MM.1S (cell line): Measurements from ENCODE around the gene TNIP3.
"Not testable (repeated sequence)": the region's sequence is repeated elsewhere in the genome, so short reads cannot be mapped to it uniquely, and the experiment has no call there.

ENCODE experiments used
- EZH2 ChIP-seq: fragments of 300-600 bp; sonication (generic); optimal IDR thresholded peaks from 2 replicates; pipeline ENCODE3; 2017; ENCODE audit warnings: low read depth, mild to moderate bottlenecking, antibody characterized with exemption, low read length, mixed read lengths
- EZH2phosphoT487 ChIP-seq: fragments of 300-600 bp; sonication (generic); IDR thresholded peaks from 2 replicates; pipeline ENCODE4 v1.6.1; 2018; ENCODE audit warnings: antibody characterized with exemption, low read length
- TF ChIP-seq, protein P1 (sequence below): fragments of 300-600 bp; sonication (generic); IDR thresholded peaks from 2 replicates; pipeline ENCODE4 v1.5.1; 2016; ENCODE audit warnings: antibody characterized with exemption, low read length, mixed read lengths

GRCh38 chr4:121171477-121171876, 7.4 kb upstream of the TNIP3 start:
- TF ChIP-seq, protein P1, sequence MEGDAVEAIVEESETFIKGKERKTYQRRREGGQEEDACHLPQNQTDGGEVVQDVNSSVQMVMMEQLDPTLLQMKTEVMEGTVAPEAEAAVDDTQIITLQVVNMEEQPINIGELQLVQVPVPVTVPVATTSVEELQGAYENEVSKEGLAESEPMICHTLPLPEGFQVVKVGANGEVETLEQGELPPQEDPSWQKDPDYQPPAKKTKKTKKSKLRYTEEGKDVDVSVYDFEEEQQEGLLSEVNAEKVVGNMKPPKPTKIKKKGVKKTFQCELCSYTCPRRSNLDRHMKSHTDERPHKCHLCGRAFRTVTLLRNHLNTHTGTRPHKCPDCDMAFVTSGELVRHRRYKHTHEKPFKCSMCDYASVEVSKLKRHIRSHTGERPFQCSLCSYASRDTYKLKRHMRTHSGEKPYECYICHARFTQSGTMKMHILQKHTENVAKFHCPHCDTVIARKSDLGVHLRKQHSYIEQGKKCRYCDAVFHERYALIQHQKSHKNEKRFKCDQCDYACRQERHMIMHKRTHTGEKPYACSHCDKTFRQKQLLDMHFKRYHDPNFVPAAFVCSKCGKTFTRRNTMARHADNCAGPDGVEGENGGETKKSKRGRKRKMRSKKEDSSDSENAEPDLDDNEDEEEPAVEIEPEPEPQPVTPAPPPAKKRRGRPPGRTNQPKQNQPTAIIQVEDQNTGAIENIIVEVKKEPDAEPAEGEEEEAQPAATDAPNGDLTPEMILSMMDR = not testable (repeated sequence)
- TF ChIP-seq EZH2, EZH2phosphoT487: not testable (repeated sequence)
